ENCODE data around the gene ZNF385B.

- TF ChIP-seq CTCF (IDR thresholded peaks at IDR 0.05) (peak; percentile 27 to 73 (median 38)), POLR2A (IDR thresholded peaks at IDR 0.05) (no peak)
Measured at GRCh38 chr2:179751163-179751809, 110.1 kb downstream of the ZNF385B start.
